ENCODE measurements around the gene CASP6. TPM values are rescaled to one million over a fixed set of nuclear protein-coding genes. Genes with fewer than 3 reads are reported as not detected.

CASP6 gene
- 37.3 and 47.5 TPM in 2 replicates for total RNA-seq

- peak; percentile 67 to 80 for DNase-seq (ENCODE audit: low read depth in 2 of 2)
Observed at GRCh38 chr4:109702950-109703663, at the start of gene CASP6. Gene CASP6 (minus strand): TSS chr4:109703445. CDS start chr4:109703395, 50 bp downstream.

DNA sequence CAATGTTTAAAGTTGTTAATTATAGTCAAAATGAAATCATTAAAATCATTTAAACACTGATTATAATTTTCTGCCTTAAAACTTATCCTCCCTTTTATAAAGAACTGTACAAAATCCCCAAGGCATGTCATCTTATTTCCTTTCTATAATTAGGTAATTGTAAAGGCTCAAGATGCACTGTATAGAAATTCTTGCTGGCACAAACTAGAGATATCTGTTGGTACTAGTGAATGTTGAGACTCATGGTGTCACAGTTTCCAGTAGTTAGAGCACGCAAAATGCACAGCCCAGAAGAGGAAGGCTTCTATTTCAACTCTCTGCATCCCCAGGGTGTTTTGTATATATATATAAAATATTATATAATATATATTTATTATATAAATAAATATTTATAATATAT lies 49.3 kb upstream of the CASP6 start:
- DNase-seq (ENCODE audit: low read depth in 2 of 2) = no peak

GRCh38 chr4:109751852-109752251 lies 48.6 kb upstream of the CASP6 start:
- DNase-seq (ENCODE audit: low read depth in 2 of 2) = no peak

- DNase-seq (ENCODE audit: low read depth in 2 of 2) = no peak
Observed at GRCh38 chr4:109750652-109751244, 47.5 kb upstream of the CASP6 start.

DNA sequence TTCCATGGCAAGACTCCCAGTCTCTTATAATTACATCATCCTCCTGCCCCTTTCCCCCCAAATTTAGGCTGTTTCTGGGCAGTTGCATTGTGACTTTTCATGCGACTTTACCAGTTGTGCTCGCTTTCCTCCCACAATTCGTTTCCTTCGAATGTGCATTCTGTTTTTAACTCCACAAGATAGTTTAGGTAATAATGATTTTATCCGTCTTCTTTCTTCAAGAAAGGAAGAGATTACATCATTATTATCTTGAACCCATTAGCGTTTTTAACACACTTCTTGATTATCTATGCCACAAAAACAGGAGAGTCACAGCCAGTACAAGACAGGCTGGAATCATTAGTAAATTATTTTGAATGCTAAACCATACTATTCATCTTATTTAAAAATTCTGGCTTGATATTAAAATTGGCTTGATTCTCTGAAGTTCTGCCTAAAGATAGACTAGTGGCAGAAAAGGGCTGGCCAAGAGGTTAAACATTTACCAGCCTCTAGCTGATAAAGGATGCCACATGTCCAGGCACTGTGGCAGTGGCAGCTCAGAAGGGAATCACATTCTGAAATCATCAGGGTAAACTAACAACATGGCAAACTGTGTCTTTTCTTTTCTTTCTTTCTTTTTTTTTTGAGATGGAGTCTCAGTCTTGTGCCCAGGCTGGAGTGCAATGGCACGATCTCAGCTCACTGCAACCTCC lies 46.3 kb upstream of the CASP6 start:
- no peak for DNase-seq (ENCODE audit: low read depth in 2 of 2)

DNA sequence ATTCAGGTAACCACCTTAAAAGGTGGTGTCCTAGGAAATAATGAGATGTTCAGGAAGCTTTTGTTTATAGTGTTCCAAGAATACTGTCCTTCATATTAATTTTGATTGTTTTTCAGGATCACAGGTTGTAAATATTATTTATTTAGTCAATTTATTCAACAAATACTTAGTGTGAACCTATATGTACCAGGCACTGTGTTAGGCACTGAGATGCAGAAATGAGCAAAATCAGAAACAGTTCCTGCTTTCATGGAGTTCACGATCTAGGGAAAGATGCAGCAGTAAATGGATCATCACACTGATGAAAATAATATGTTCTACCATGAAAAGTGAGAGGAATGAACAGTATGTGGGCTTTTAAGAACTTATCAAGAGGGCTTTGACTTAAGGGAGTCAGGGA lies 44.9 kb upstream of the CASP6 start:
- DNase-seq (ENCODE audit: low read depth in 2 of 2) = no peak

DNA sequence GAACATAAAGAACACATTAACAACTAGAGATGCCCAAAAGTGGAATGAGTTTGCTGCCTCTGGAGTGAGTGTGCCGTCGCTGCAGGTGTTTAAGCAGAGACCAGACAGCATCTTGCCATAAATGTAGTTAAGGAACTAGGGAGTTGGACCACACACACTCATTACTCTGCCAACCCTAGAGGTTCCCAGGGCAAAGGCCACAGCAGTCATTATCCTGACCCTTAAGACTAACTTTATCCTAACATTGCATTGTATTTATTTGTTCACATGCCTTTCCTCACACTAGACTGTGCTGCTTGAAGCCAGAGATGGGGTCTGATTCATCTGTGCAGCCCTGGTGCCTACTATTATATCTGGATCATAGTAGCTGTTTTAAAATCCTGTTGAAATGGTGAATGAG lies 43.5 kb upstream of the CASP6 start:
- no peak for DNase-seq (ENCODE audit: low read depth in 2 of 2)

DNA sequence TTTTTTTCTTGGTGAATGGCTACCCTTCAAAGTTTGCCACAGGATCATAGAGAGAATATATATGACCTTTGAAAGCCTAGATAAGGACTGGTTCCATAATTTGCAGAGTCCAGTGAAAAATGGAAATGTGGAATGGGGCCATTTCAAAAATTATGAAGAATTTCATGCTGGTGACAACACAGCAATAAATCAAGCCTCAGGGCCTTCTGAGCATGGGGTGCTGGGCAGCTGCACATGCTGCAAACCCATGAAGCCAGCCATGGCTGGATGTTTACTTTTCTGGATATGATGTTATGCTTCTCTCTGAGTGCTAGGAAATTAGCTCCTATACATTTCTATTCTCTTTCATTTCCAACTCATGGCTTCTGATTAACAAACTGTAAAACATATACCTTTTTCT lies 42.6 kb upstream of the CASP6 start:
- DNase-seq (ENCODE audit: low read depth in 2 of 2) = no peak

GRCh38 chr4:109739547-109739946 lies 36.3 kb upstream of the CASP6 start:
- DNase-seq (ENCODE audit: low read depth in 2 of 2) = no peak

- DNase-seq (ENCODE audit: low read depth in 2 of 2) = no peak
Observed at GRCh38 chr4:109738104-109738872, 35.0 kb upstream of the CASP6 start.

DNA sequence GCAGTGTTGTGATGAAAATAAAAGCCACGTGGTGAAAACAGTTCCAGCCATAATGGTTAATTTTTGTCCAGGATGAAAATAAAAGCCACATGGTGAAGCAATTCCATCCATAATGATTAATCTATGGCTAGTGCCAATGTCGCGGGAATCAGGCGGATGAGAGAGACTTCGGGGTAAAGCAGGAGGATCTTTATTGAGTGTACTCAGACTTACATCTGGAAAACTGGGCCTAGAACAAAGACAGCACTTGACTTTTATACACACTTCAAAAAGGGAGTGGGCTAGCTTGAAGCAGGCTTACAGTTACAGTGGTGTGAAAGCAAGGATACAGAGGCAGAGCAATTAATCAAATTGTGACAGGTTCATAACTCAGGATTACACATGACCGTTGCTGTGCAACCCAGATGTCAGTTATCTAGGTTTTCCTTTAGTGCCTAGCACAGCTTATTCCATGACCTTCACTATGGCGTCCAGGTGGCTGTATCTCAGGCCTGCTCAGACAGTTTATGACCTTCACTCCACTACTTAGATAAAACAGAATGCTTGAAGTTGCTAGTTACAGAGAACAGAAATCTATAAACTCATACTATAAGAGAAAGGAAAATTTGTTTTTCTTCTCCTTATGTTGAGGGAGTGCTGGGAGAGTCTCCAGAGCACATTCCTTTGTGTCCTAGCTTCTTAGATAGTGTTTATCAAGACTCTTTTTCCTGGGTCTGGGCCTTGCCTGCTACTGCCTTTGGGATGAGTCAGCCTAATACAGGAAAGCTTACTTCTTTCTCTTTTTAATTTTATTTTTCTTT lies 32.5 kb upstream of the CASP6 start:
- DNase-seq (ENCODE audit: low read depth in 2 of 2) = peak in 1 of 2 donors; percentile 6

DNA sequence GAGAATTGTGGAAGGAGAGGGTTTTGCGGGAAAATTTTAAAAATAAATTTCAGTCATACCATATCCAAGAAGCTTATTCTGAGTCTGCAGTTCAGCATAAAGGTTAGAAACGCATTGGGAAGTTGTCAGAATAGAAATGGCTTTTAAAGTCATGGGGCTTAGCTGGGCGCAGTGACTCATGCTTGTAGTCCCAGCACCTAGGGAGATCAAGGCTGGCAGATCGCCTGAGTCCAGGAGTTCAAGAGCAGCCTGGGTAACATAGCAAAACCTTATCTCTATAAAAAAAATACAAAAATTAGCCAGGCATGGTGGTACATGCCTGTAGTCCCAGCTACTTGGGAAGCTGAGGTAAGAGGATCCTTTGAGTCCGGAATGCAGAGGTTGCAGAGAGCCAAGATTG lies 30.5 kb upstream of the CASP6 start:
- DNase-seq (ENCODE audit: low read depth in 2 of 2) = no peak

DNA sequence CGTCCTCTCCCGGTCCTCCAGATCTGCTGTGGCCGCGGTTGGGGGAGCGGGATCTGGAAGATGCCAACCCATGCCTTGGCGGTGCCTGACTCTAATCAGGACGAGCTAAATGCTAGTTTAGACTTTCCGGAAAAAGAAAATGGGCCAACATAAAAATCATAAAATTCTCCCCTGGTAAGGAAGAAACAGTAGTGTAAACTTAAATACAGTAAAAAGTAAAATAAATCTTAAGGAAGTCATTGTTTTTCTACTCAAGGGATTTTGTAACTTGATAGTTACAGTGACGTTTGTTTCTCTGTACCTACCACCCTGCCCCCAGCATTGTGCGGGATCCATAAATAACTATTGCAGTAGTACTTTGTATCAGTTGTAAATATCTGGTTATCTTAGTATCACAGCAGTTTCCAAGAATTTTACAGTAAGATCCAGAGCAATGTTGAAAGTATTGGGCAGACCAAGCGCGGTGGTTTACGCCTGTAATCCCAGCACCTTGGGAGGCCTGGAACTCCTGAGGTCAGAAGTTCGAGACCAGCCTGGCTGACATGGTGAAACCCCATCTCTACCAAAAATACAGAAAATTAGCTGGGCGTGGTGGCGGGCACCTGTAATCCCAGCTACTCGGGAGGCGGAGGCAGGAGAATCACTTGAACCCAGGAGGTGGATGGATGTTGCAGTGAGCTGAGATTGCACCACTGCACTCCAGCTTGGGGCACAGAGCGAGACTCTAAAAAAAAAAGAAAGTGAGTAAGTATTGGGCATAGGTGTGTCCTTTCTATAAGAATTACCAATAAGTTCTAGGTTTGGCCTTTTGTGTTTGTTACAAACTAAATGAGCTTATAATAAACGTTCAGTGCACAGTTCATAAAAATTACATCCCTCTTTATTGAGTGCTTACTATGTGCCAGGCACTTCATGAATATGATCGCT lies 27.6 kb upstream of the CASP6 start:
- DNase-seq (ENCODE audit: low read depth in 2 of 2) = no peak

- peak; percentile 56 to 76 for DNase-seq (ENCODE audit: low read depth in 2 of 2)
Observed at GRCh38 chr4:109729718-109730618, 26.7 kb upstream of the CASP6 start, which contains the start of gene PLA2G12A. Gene PLA2G12A (minus strand): TSS chr4:109730070. CDS start chr4:109729809, 261 bp downstream.

GRCh38 chr4:109729117-109729717 lies 26.0 kb upstream of the CASP6 start:
- peak; percentile 6 to 14 for DNase-seq (ENCODE audit: low read depth in 2 of 2)

DNA sequence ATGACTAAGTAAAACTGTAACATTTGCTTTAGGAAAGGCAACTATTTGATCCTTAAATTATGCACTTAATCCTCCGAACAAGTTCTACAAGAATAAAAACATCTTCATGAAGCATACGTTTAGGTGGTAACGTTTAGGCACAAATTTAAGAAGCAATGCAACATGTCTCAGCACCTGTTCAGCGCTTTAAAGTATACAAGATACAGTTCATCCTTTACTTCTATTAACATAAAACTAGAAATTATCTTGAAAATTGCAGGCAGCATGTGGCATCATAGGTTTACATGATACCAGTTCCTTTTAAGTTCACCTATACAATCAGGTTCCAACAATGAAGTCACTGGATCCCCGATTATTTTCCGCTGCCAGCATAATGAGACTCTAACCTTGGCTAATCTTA lies 25.1 kb upstream of the CASP6 start:
- no peak for DNase-seq (ENCODE audit: low read depth in 2 of 2)

DNA sequence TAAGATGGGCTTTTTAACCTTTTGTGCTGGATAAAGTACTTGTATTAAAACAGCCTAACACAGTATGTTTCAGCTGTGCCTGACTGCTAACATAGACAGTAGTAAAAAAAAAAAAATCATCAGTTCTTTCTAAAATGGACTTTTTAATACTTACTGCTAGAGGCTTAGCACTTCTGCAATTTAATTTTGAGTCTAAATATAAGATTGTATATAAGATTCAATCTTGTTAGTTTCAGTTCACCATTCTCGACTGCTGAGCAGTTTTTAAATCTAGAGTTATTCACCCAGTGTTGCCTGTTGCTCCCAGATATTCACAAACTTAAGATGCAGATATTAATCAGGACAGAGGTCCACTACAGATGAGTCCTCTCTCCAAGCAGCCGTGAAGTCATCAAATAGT lies 19.9 kb upstream of the CASP6 start:
- DNase-seq (ENCODE audit: low read depth in 2 of 2) = no peak

DNA sequence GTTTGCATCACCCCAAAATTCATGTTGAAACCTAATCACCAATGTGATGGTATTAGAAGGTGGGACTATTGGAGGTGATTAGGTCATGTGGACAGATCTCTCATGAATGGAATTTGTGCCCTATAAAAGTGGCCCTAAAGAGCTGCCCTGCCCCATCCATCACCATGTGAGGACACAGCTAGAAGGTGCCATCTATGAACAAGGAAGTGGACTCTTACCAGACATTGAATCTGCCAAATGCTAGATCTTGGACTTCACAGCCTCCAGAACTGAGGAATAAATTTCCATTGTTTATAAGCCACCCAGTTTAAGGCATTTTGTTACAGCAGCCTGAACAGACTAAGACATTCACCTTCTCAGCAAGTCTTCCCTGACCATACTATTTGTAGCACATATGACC lies 19.1 kb upstream of the CASP6 start:
- no peak for DNase-seq (ENCODE audit: low read depth in 2 of 2)
